GM23338 (cell line): ENCODE results near the gene ANAPC5. TPM values are rescaled to one million over a fixed set of nuclear protein-coding genes. Genes with fewer than 3 reads are reported as not detected.

ENCODE experiments used
- ATAC-seq: fragments of 200-7000 bp; cut with Tn5 transposase; 3 replicates; pipeline ENCODE4 v1.9.1; 2020
- DNase-seq: peaks from one replicate; pipeline ENCODE4 v3.0.0-alpha.2; 2015; ENCODE audit warnings: low spot score
- H2AFZ ChIP-seq: fragments of 200-600 bp; sonication (generic); 2 replicates; pipeline ENCODE4 v1.8.0; 2016; ENCODE audit warnings: antibody characterized with exemption, mild to moderate bottlenecking, moderate library complexity
- H3F3A ChIP-seq: fragments of 200-600 bp; sonication (generic); replicated peaks from 2 replicates; pipeline ENCODE4 v1.8.0; 2017; ENCODE audit warnings: antibody characterized with exemption, mixed run types, low read depth
- H3K27ac ChIP-seq: fragments of 200-600 bp; sonication (generic); 2 replicates; pipeline ENCODE4 v1.6.1; 2016; ENCODE audit warnings: low read depth
- H3K27me3 ChIP-seq: fragments of 200-600 bp; sonication (generic); 2 replicates; pipeline ENCODE4 v1.8.0; 2016; ENCODE audit warnings: mild to moderate bottlenecking, mixed run types, moderate library complexity; ENCODE audit not compliant: insufficient read depth
- H3K36me3 ChIP-seq: fragments of 200-600 bp; sonication (generic); 2 replicates; pipeline ENCODE4 v1.8.0; 2016; ENCODE audit warnings: mild to moderate bottlenecking; ENCODE audit not compliant: insufficient read depth
- H3K4me1 ChIP-seq: fragments of 200-600 bp; sonication (generic); 2 replicates; pipeline ENCODE4 v1.8.0; 2016; ENCODE audit warnings: mild to moderate bottlenecking, moderate library complexity; ENCODE audit not compliant: insufficient read depth
- H3K4me2 ChIP-seq: fragments of 200-600 bp; sonication (generic); 2 replicates; pipeline ENCODE4 v1.7.1; 2017; ENCODE audit warnings: mixed run types
- H3K4me3 ChIP-seq: fragments of 200-600 bp; sonication (generic); 2 replicates; pipeline ENCODE4 v1.6.1; 2016; ENCODE audit warnings: mixed run types
- H3K79me2 ChIP-seq: fragments of 200-600 bp; sonication (generic); replicated peaks from 2 replicates; pipeline ENCODE4 v1.8.0; 2017; ENCODE audit warnings: mild to moderate bottlenecking; ENCODE audit not compliant: insufficient read depth
- H3K9me2 ChIP-seq: fragments of 200-600 bp; sonication (generic); 2 replicates; pipeline ENCODE4 v1.8.0; 2017; ENCODE audit not compliant: insufficient read depth
- H4K20me1 ChIP-seq: fragments of 200-600 bp; sonication (generic); replicated peaks from 2 replicates; pipeline ENCODE4 v1.8.0; 2017; ENCODE audit warnings: mild to moderate bottlenecking; ENCODE audit not compliant: insufficient read depth
- H3K27ac Mint-ChIP-seq: 2 replicates; pipeline ENCODE4 v1.8.0; 2020; ENCODE audit warnings: inconsistent platforms, mild to moderate bottlenecking, moderate library complexity, mixed read lengths
- H3K27me3 Mint-ChIP-seq: 3 replicates; pipeline ENCODE4 v1.8.0; 2022; ENCODE audit warnings: low read depth, mild to moderate bottlenecking, moderate library complexity, mixed read lengths, inconsistent platforms; ENCODE audit not compliant: insufficient read depth, poor library complexity
- H3K36me3 Mint-ChIP-seq: 3 replicates; pipeline ENCODE4 v1.8.0; 2021; ENCODE audit warnings: low read depth, mild to moderate bottlenecking, inconsistent platforms, moderate library complexity, mixed read lengths
- H3K4me1 Mint-ChIP-seq: 3 replicates; pipeline ENCODE4 v1.8.0; 2020; ENCODE audit warnings: mild to moderate bottlenecking, inconsistent platforms, mixed read lengths
- H3K4me3 Mint-ChIP-seq: 3 replicates; pipeline ENCODE4 v1.8.0; 2021; ENCODE audit warnings: moderate library complexity, mild to moderate bottlenecking, inconsistent platforms, mixed read lengths
- H3K9me3 Mint-ChIP-seq: 3 replicates; pipeline ENCODE4 v1.8.0; 2020; ENCODE audit warnings: moderate library complexity, mild to moderate bottlenecking, inconsistent platforms, mixed read lengths
- ETS1 ChIP-seq: IDR thresholded peaks from 2 replicates; pipeline ENCODE4 v1.6.1; 2016; ENCODE audit warnings: antibody characterized with exemption
- EZH2 ChIP-seq: fragments of 200-600 bp; sonication (generic); IDR thresholded peaks from one replicate; pipeline ENCODE4 v1.8.0; 2017; ENCODE audit warnings: antibody characterized with exemption, mild to moderate bottlenecking, low read depth; ENCODE audit not compliant: unreplicated experiment
- EZH2phosphoT487 ChIP-seq: fragments of 200-600 bp; sonication (generic); IDR thresholded peaks from one replicate; pipeline ENCODE4 v1.8.1; 2018; ENCODE audit warnings: antibody characterized with exemption; ENCODE audit not compliant: unreplicated experiment
- NANOG ChIP-seq: IDR thresholded peaks from 2 replicates; pipeline ENCODE4 v1.6.1; 2016; ENCODE audit warnings: antibody characterized with exemption, borderline replicate concordance
- POLR2AphosphoS5 ChIP-seq: IDR thresholded peaks from 2 replicates; pipeline ENCODE4 v1.6.1; 2016; ENCODE audit warnings: antibody characterized with exemption, low read depth
- STAT1 ChIP-seq: IDR thresholded peaks from one replicate; pipeline ENCODE4 v1.6.1; 2016; ENCODE audit warnings: antibody characterized with exemption; ENCODE audit not compliant: unreplicated experiment
- ZNF114 ChIP-seq: fragments of 250-450 bp; sonication (Bioruptor Pico); IDR thresholded peaks from 2 replicates; pipeline ENCODE4 v1.5.0; 2020; ENCODE audit warnings: mild to moderate bottlenecking, moderate library complexity
- ZNF331 ChIP-seq: fragments of 250-450 bp; sonication (Bioruptor Pico); IDR thresholded peaks from 2 replicates; pipeline ENCODE4 v1.5.0; 2020; ENCODE audit warnings: low read depth, mild to moderate bottlenecking, moderate library complexity
- polyA plus RNA-seq: library from polyadenylated mRNA; unstranded; fragments of >200 nt; fragmentation: Nextera tagmentation; extraction: Ambion mirVana; gene quantifications from 2 replicates; pipeline ENCODE4 v1.2.1, GENCODE V29; 2016
- total RNA-seq: library from RNA; depleted of rRNA; stranded (reverse); fragments of >200 nt; shearing (Covaris generic); gene quantifications from 2 replicates; pipeline ENCODE4 v1.2.3, GENCODE V29; 2014

Gene ANAPC5
- total and polyA plus RNA-seq, 2 experiments from 2014 or later: 65.9 to 125 TPM

GRCh38 chr12:121330195-121330594 lies 22.0 kb downstream of the ANAPC5 start:
- TF ChIP-seq POLR2AphosphoS5: no peak
- no peak overlapping the region for H3K4me3 Mint-ChIP-seq

GRCh38 chr12:121328620-121329019 lies 23.6 kb downstream of the ANAPC5 start:
- H3K9me3 Mint-ChIP-seq: no peaks in the 10 kb centered on the region; the same call in 2 of the 3 replicates

More at GRCh38 chr12:121330195-121330594, 22.0 kb downstream of the ANAPC5 start:
- H3K4me3 ChIP-seq: no peak overlapping the region
- DNase-seq: no peak
- H3K36me3 Mint-ChIP-seq: peaks cover 77% of the 10 kb centered on the region
- no peaks in the 10 kb centered on the region; the same call in 2 of the 3 replicates for H3K9me3 Mint-ChIP-seq
- H3K27ac Mint-ChIP-seq: no peak overlapping the region
- no peak overlapping the region for H3K4me2 ChIP-seq
- H3K4me1 Mint-ChIP-seq: no peaks in the 10 kb centered on the region
- peaks cover 59% of the 10 kb centered on the region for H3K36me3 ChIP-seq
- H3K4me1 ChIP-seq: no peaks in the 10 kb centered on the region
- H4K20me1 ChIP-seq: peaks cover 7% of the 10 kb centered on the region; the same call in 1 of the 2 replicates
- H3F3A ChIP-seq: 0 out of 2 replicates have a peak, but pooled peaks cover 4% of the 10 kb centered on the region
- ATAC-seq: no peak
- no peak overlapping the region for H2AFZ ChIP-seq
- H3K9me2 ChIP-seq: no peaks in the 10 kb centered on the region
- no peaks in the 10 kb centered on the region for H3K79me2 ChIP-seq
- no peaks in the 10 kb centered on the region for H3K27me3 Mint-ChIP-seq
- H3K27ac ChIP-seq: no peak overlapping the region
- no peaks in the 10 kb centered on the region for H3K27me3 ChIP-seq

GRCh38 chr12:121326996-121327674 lies 25.1 kb downstream of the ANAPC5 start:
- DNase-seq (no peak), ATAC-seq (no peak)
- Mint-ChIP-seq H3K36me3 (peaks cover 71% of the 10 kb centered on the region), H3K4me1 (no peaks in the 10 kb centered on the region), H3K4me3 (no peak overlapping the region), H3K27me3 (no peaks in the 10 kb centered on the region), H3K9me3 (no peaks in the 10 kb centered on the region; the same call in 2 of the 3 replicates), H3K27ac (no peak overlapping the region)
- Histone ChIP-seq H3K27me3 (no peaks in the 10 kb centered on the region), H3K4me1 (no peaks in the 10 kb centered on the region), H3K27ac (no peak overlapping the region), H3K79me2 (no peaks in the 10 kb centered on the region), H2AFZ (no peak overlapping the region), H3F3A (no peaks in the 10 kb centered on the region), H4K20me1 (peaks cover 3% of the 10 kb centered on the region), H3K36me3 (peaks cover 47% of the 10 kb centered on the region), H3K9me2 (no peaks in the 10 kb centered on the region), H3K4me2 (no peak overlapping the region), H3K4me3 (no peak overlapping the region)
- TF ChIP-seq POLR2AphosphoS5 (no peak), EZH2phosphoT487 (no peak), ZNF331 (CRISPR knock-in tag) (no peak), STAT1 (no peak), EZH2 (no peak), NANOG (no peak), ETS1 (no peak)

More at GRCh38 chr12:121328620-121329019, 23.6 kb downstream of the ANAPC5 start:
- Histone ChIP-seq H3K27ac (no peak overlapping the region), H3K79me2 (no peaks in the 10 kb centered on the region), H3K9me2 (no peaks in the 10 kb centered on the region), H3K36me3 (peaks cover 53% of the 10 kb centered on the region), H2AFZ (no peak overlapping the region), H3K4me2 (no peak overlapping the region), H3K4me3 (no peak overlapping the region), H3F3A (no peaks in the 10 kb centered on the region), H3K27me3 (no peaks in the 10 kb centered on the region), H3K4me1 (no peaks in the 10 kb centered on the region), H4K20me1 (peaks cover 3% of the 10 kb centered on the region)
- ATAC-seq (no peak), DNase-seq (no peak)
- Mint-ChIP-seq H3K4me1 (no peaks in the 10 kb centered on the region), H3K27me3 (no peaks in the 10 kb centered on the region), H3K4me3 (no peak overlapping the region), H3K36me3 (peaks cover 74% of the 10 kb centered on the region), H3K27ac (no peak overlapping the region)
- TF ChIP-seq EZH2 (no peak), ZNF114 (CRISPR knock-in tag) (no peak), NANOG (no peak)
